GM19463 (cell line): Measurements from ENCODE around the gene CYP11A1.

ENCODE experiments used
- ATAC-seq: cut with Tn5 transposase; IDR thresholded peaks from one replicate; pipeline ENCODE4 v1.9.1; 2021; ENCODE audit warnings: mild to moderate bottlenecking, moderate library complexity; ENCODE audit not compliant: unreplicated experiment

Gene CYP11A1

DNA sequence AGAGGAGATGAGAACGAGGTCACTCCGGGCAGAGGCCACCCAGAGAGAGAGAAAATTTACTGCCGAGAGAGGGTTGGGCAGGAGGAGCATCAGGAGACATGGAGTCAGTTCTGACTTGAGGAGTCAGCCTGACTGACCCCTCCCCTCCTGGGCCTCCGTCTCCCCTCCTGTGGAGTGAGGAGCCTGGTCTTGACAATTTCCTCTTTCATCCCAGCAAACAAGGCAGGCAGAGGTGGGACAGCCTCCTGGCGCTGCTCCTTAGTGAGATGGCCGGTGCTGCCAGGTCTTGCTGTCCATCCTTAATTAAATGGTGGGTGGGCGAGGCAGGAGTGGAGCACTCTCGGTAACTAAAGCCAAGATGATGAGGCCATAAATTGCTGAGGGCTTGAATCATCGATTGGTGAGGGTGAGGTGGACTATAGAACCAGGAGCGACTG, 60.6 kb downstream of the CYP11A1 start:
- ATAC-seq, result no peak

DNA sequence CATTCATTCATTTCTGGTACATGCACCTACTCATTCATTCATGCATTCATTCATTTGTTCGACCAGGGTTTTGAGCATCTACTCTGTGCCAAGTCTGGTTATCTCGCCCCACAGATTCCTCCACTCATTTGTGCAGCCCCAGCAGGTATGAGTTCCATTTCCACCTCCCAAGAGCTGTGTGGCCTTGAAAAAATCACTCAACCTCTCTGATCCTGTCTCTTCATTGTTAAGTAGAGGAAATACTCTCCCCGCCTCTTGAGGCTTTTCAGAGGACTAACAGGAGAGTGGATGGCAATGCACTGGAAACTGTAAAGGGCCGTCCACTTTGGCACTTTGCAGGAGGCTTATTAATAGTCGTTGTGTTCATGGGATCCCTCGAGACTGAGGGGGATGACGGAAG, 61.8 kb downstream of the CYP11A1 start:
- no peak for ATAC-seq

DNA sequence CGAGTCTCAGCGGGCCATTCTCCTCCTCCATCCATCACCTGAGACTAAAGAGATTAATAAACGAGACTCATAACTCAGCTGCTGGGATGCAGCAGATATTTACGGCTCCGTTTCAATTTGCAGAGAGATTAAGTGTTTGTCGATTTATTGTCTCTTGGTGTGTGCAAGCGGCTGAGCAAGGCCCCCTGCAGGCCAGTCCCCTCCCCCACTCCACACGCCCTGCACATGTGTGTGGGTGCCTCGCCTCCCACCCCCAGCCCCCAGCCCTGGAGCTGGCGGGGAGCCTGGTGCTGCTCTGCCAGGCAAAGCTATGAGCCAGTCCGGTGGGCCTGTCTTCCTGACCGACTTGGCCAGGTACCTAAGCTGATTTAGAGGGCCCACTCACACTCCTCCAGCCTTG, 63.0 kb downstream of the CYP11A1 start:
- no peak for ATAC-seq

DNA sequence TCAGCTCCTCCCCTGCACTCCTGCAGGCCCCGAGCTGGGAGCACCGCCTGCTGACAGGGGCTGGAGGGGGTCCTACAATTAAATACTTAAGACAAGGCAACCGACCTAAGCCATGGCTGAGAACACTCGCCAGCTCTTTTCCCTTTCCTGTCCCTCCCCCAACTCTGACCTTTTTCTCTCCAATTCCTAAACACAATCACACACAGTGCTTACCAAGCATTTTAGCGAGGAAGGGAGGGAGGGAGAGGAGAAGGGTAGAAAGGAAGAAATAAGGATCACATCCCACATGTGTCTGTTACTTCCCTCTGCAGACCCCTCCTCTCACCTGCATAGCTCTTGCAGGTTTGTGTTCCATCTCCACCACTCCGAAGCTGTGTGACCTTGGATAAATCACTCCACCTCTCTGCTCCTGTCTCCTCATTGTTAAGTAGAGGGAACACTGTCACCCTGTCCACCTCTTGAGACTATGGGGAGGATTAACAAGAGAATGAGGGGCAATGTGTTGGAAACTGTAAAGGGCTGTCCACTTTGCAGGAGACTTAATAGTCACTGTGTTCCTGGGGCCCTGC, 63.6 kb downstream of the CYP11A1 start:
- ATAC-seq, result no peak

DNA sequence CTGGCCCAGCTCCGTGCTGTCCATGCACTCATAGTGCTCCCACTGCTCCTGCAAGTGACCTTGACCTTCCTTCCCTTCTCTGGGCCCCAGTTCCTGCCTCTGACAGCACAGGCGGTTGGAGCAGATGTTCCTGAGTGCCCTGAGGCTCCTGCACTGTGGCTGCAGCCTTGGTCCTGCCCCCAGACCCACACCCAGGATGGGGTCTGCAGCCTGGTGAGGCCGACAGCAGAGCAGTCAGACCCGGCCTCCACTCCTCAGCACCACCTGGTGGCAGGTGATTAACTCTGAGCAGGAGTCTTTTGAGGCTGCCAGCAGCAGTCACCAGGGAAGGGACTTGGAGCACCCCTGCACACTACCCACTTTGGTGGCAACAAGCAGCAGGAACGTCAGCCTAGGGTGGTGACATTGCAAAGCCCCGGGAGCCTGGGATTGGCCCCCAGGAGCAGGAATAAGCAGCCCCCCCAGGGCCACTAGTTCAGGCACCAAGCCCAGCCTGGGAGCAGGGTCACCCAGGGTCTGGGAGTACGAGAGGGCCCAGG, 64.6 kb downstream of the CYP11A1 start:
- ATAC-seq, result no peak

DNA sequence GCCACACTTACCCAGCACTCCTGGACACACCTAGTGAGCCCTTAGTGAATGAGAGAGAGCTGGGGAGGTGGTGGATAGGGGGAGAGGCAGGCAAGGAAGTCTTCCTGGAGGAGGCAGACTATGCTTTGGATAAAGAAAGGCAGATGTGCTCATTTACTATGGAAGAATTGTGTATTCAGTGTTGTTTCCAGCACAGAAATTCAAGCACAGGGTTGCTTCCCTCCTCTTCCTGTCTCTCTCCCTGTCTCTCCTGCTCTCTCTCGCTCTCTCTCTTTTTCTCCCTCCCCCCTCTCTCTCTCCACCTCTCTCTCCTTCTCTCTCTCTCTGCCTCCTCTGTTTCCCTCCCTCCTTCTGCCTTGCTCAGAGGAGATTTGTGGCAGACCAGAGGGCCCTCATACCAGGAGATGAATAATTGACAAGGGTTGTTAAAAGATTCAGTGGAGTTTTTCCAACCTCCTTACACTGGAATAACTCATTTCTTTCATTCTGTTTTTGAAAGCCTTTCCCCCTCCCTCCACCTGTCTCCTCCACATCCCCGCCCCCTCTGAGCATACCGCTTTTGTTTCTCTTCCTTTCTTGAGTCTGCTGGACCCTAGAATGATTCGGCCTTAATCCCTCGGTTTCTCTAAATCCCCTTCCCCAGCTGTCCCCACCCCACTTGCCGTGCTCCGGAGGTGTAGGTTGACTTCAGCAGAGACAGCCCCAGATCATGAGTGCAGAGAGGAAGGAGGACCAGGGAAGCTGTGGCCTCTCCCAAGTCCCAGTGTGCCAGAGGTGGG, 65.7 kb downstream of the CYP11A1 start:
- ATAC-seq, result no peak

DNA sequence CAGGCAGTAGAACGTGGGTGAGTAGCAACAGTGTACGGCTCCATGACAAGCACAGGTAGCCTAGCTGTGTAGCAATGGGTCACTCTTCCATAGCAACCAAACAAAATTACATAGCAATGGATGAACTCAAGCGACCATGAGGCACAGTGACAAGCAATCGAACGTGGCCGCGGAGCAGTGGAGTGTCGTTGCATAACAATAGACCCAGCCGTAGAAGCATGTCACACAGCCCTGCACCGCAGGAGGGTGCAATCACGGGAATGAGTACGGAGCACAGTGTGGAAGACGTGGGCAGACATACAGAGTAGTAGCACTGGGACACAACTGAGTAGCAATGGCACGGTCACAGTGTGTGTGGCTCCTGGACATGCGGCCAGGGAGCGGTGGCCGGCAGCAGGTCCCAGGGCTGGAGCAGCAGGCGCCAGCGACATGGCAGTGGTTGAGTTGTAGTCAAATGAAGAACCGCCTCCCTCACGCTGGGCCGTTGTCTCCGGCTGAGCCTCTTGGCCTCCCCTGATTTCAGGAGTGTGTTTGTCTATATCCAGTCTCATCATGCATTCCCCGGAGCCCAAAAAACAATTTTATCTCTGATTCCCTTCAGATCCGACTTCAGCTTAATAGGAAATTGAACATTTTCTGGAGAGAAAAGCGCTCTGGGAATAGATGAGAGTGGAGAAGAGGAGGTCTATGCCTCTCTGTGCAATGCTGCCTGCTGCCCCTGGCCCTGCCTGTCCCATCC, 67.2 kb downstream of the CYP11A1 start:
- ATAC-seq, result no peak

DNA sequence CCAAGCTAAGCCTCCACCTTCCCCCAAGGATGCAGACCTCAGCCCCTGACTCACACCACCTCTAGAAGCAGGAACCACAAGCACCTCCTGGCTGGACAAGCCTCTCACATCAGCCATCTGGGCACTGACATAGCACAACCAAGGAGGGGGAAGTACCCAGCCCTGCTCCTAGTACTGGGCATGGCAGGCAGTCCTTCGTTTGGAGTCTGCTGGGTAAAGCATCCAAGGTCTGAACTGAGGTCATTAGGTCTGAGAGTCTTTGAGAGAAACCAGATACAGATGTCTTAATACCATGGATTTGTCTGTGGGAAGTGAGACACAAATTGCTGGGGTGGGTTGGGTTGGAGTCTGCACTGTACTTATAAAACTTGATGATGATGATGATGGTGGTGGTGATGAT, 69.6 kb downstream of the CYP11A1 start:
- no peak for ATAC-seq

DNA sequence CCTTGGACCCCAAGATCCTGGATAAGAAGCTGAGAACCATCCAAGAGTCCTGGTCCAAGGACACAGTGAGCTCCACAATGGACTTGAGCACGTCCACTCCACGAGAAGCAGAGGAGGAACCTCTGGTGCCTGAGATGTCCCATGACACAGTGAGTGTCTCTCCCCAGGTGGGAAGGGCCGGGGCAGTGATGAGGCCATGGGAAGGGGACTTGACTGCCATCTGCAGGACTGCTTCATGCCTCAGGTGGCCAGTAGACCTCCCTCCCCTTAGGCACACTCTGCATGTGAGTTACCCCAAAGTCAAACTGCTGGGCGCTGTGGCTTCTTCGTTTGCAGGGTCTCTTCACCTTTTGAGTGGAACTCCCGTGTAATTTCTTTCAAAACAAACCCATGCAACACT, 71.6 kb downstream of the CYP11A1 start:
- ATAC-seq, result no peak

DNA sequence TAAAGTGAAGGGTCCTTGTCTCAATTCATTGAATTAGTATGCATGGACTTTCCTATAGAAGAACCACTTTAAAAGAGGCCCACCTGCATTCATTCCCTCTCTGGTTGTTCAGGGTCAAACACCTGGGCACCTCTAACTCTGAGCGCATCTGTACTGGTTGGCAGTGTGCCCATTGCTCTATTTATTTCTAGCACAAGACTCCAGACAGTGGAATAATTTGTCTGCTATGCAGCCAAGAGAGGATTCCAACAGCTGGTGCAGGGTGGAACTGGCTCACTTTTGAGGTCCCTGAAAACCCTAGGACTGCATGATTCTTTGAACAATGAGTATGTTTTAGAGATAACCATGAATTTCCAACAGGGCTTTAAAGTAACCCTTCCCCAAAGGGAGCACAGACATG, 73.4 kb downstream of the CYP11A1 start:
- no peak for ATAC-seq

DNA sequence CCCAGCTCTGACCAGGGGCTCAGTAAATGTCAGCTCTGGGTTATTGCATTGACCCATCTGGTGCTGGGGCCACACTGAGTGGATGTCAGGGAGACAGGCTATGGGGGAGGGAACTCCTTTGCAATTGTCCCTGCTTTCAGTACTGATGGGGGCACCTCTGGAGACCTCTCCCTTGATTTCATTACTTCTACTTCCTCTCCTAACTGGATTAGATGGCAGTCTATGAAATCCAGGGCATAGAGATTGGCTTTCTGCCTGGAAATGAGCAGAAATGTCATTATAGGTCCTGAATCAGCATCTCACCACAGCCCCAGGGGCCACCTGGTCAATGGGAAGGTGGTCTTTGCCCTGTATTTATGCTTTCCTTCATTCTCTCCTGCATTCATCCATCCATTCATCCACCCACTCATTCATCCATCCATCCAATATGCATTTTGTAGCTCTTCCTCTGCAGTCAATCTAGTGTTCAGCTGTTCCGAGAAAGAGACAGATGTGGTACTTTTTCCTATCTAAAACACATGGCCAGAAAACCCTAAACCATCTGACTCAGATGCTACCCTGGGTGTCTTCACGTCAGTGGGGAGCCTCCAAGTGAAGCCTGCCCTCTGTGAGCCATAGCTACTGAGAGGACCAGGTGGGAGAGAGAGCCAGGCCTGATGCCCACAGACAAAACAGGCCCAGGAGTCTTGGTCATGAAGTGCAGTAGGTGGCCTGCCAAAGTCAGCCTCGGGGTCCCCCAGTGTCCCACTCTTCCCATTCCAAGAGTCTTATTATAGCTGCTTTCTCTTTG, 74.2 kb downstream of the CYP11A1 start:
- no peak for ATAC-seq

DNA sequence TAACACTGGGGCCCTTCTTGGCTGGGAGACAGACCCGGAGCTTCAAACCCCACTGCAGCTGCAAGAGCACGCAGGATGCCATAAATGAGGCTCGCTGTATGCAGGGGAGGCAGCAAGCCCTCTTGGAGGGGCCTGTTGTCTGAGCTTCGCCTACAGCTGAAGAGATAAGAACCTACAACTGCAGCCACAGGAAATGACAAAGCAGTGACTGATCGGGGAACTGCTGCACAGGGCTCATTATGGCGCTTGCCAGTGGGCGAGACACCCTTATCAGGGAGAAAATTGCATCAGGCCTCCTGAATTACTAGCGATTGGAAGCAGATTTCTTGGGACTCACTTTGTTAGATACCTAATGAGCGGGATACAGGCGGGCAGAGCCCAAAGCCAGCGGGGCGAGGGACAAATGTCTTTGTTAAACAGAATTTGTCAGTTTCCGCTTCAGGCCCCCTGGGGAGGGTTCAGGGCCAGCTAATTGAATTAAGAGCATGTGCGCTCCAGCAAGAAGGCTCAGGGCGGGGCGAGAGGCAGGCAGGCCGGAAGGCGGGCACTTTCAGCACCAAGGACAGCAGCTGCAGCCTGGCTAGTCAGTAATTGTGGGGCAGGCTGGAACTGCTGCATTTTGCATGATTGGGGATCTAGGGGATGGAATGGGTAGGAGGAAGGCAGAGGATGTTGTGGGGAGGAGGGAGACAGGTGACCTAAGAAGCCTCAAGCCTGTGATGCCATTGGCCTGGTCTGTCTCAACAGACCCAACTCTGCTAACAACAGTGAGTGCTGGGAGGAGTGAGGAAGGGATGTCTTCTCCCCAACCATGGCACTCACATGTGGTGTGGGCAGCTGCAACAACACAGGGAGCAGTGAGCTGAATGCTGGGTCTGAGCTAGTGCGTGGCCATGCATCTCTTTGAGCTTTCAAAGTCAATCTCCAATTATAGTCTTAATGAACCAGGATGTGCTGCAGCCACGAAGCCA, 76.1 kb downstream of the CYP11A1 start:
- no peak for ATAC-seq

DNA sequence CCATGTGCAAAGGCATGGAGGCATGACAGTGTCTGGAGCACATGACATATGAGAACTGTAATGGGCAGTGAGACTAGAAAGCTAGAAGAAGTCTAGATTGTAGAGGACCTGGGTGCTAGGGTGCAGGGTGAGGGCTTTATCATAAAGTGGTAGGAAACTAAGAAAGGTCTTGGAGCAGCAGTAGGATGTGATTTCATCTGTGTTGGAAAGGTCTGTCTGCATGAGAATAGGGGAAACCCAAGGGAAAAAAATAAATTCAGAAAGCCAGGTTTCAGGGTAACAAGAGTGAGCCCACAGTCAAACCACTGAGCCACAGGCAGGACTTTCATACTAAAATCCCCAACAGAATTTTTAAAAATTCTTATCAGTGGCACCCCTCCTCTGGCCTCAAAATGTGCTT, 76.8 kb downstream of the CYP11A1 start:
- ATAC-seq, result no peak

DNA sequence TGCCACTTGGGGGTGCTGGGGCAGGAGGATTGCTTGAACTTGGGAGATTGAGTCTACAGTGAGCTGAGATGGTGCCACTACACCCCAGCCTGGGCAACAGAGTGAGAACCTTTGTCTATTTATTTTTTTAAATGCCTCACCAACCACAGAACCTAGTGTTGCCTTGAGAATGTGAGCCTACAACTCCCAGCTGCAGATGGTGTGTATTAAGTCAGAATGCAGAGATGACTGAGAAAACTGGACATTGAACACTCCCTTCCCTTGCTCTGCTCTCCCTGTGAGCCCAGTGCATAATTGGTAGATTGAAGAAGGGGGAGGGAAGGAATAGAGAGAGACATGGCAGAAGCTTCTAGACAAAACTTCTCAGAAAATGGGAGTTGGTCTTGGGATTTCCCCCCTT, 77.8 kb downstream of the CYP11A1 start:
- ATAC-seq, result no peak
